SK-N-SH treated with all-trans-retinoic acid at 6 μM for 48 hours (cell line): ENCODE data around the gene KRTAP10-4.

Experiments
- ATAC-seq: fragments of 200-7000 bp; cut with Tn5 transposase; 3 replicates; pipeline ENCODE4 v1.9.1; 2020; ENCODE audit warnings: mild to moderate bottlenecking, moderate library complexity
- ARNTL ChIP-seq: fragments of 450-650 bp; formaldehyde crosslinking; IDR thresholded peaks from 2 replicates; pipeline ENCODE4 v1.5.0; 2020; ENCODE audit warnings: low read depth, mild to moderate bottlenecking, moderate library complexity, borderline replicate concordance
- BACH2 ChIP-seq: fragments of 250-450 bp; sonication (Bioruptor Pico); IDR thresholded peaks from 2 replicates; pipeline ENCODE4 v1.9.0; 2021; ENCODE audit warnings: mild to moderate bottlenecking, borderline replicate concordance
- CREB5 ChIP-seq: fragments of 250-450 bp; sonication (Bioruptor Pico); IDR thresholded peaks from 2 replicates; pipeline ENCODE4 v1.5.1; 2020; ENCODE audit warnings: low read depth, mild to moderate bottlenecking, moderate library complexity
- CSDC2 ChIP-seq: fragments of 250-450 bp; sonication (Bioruptor Pico); IDR thresholded peaks from 2 replicates; pipeline ENCODE4 v1.5.0; 2020; ENCODE audit warnings: mild to moderate bottlenecking, moderate library complexity
- ESRRG ChIP-seq: fragments of 250-450 bp; sonication (Bioruptor Pico); IDR thresholded peaks from 2 replicates; pipeline ENCODE4 v1.6.1; 2021; ENCODE audit warnings: mild to moderate bottlenecking
- GLIS3 ChIP-seq: fragments of 250-450 bp; sonication (Bioruptor Pico); IDR thresholded peaks from 2 replicates; pipeline ENCODE4 v1.5.0; 2020; ENCODE audit warnings: mild to moderate bottlenecking, moderate library complexity
- ISL1 ChIP-seq: fragments of 250-450 bp; sonication (Bioruptor Pico); IDR thresholded peaks from 2 replicates; pipeline ENCODE4 v2.1.2; 2022; ENCODE audit warnings: mild to moderate bottlenecking, moderate library complexity
- OSR1 ChIP-seq: fragments of 250-450 bp; sonication (Bioruptor Pico); IDR thresholded peaks from 2 replicates; pipeline ENCODE4 v1.8.0; 2022; ENCODE audit warnings: moderate library complexity, mild to moderate bottlenecking, inconsistent platforms
- PATZ1 ChIP-seq: fragments of 250-450 bp; sonication (Bioruptor Pico); IDR thresholded peaks from 2 replicates; pipeline ENCODE4 v1.8.0; 2020; ENCODE audit warnings: mild to moderate bottlenecking, moderate library complexity, borderline replicate concordance
- POU6F1 ChIP-seq: fragments of 250-450 bp; sonication (Bioruptor Pico); IDR thresholded peaks from 2 replicates; pipeline ENCODE4 v1.8.0; 2021; ENCODE audit warnings: low read depth, mild to moderate bottlenecking, moderate library complexity, borderline replicate concordance
- PPARA ChIP-seq: fragments of 250-450 bp; sonication (Bioruptor Pico); IDR thresholded peaks from 2 replicates; pipeline ENCODE4 v1.5.0; 2020; ENCODE audit warnings: mild to moderate bottlenecking, borderline replicate concordance
- RARB ChIP-seq: fragments of 250-450 bp; sonication (Bioruptor Pico); IDR thresholded peaks from 2 replicates; pipeline ENCODE4 v1.8.0; 2021; ENCODE audit warnings: mild to moderate bottlenecking, moderate library complexity
- TCF4 ChIP-seq: fragments of 250-450 bp; sonication (Bioruptor Pico); IDR thresholded peaks from 2 replicates; pipeline ENCODE4 v1.8.0; 2021; ENCODE audit warnings: mild to moderate bottlenecking, moderate library complexity, borderline replicate concordance
- TOX ChIP-seq: fragments of 250-450 bp; sonication (Bioruptor Pico); IDR thresholded peaks from 2 replicates; pipeline ENCODE4 v1.8.0; 2021; ENCODE audit warnings: mild to moderate bottlenecking, moderate library complexity, borderline replicate concordance
- TSHZ2 ChIP-seq: fragments of 250-450 bp; sonication (Bioruptor Pico); IDR thresholded peaks from 2 replicates; pipeline ENCODE4 v1.5.0; 2020; ENCODE audit warnings: mild to moderate bottlenecking, moderate library complexity
- ZC3H10 ChIP-seq: fragments of 250-450 bp; sonication (Bioruptor Pico); IDR thresholded peaks from 2 replicates; pipeline ENCODE4 v1.5.1; 2021; ENCODE audit warnings: mild to moderate bottlenecking, moderate library complexity
- ZFP3 ChIP-seq: fragments of 250-450 bp; sonication (Bioruptor Pico); IDR thresholded peaks from 2 replicates; pipeline ENCODE4 v1.5.0; 2020; ENCODE audit warnings: mild to moderate bottlenecking, moderate library complexity
- ZFP30 ChIP-seq: fragments of 450-650 bp; formaldehyde crosslinking; IDR thresholded peaks from 2 replicates; pipeline ENCODE4 v1.5.0; 2022; ENCODE audit warnings: mild to moderate bottlenecking, moderate library complexity
- ZNF565 ChIP-seq: fragments of 450-650 bp; formaldehyde crosslinking; conservative IDR thresholded peaks from 2 replicates; pipeline ENCODE4 v1.5.0; 2020; ENCODE audit warnings: low read depth, mild to moderate bottlenecking, moderate library complexity
- ZNF70 ChIP-seq: fragments of 450-650 bp; formaldehyde crosslinking; IDR thresholded peaks from 2 replicates; pipeline ENCODE4 v1.5.0; 2020; ENCODE audit warnings: mild to moderate bottlenecking, moderate library complexity
- ZNF8 ChIP-seq: fragments of 450-650 bp; formaldehyde crosslinking; IDR thresholded peaks from 2 replicates; pipeline ENCODE4 v1.5.0; 2020; ENCODE audit warnings: mild to moderate bottlenecking, moderate library complexity

The KRTAP10-4 gene

GRCh38 chr21:44551340-44551961 lies 22.1 kb upstream of the KRTAP10-4 start, which contains the start of gene KRTAP10-2:
Gene KRTAP10-2, minus strand, starts transcription at chr21:44551505. Its CDS starts 47 bp downstream, at chr21:44551458.
- no peak for ATAC-seq

GRCh38 chr21:44552136-44552535 lies 21.4 kb upstream of the KRTAP10-4 start:
- ATAC-seq, result no peak
- TF ChIP-seq ISL1 (CRISPR knock-in tag), result no peak
- no peak for TF ChIP-seq GLIS3 (CRISPR knock-in tag)
- TF ChIP-seq ZFP3 (CRISPR knock-in tag), result no peak
- TF ChIP-seq ZNF8, result no peak
- TF ChIP-seq TSHZ2 (CRISPR knock-in tag), result no peak
- TF ChIP-seq TCF4 (CRISPR knock-in tag), result no peak
- no peak for TF ChIP-seq ZNF565
- no peak for TF ChIP-seq ARNTL (CRISPR knock-in tag)
- no peak for TF ChIP-seq ZC3H10 (CRISPR knock-in tag)
- no peak for TF ChIP-seq PPARA
- TF ChIP-seq ZNF70 (CRISPR knock-in tag), result no peak
- TF ChIP-seq TOX (CRISPR knock-in tag), result no peak
- TF ChIP-seq ESRRG (CRISPR knock-in tag), result no peak

More at GRCh38 chr21:44551340-44551961, 22.1 kb upstream of the KRTAP10-4 start, which contains the start of gene KRTAP10-2:
- TF ChIP-seq GLIS3 (CRISPR knock-in tag) (no peak), PATZ1 (CRISPR knock-in tag) (no peak), CREB5 (no peak), ZFP3 (CRISPR knock-in tag) (no peak), POU6F1 (CRISPR knock-in tag) (no peak), ZC3H10 (CRISPR knock-in tag) (no peak), TOX (CRISPR knock-in tag) (no peak), CSDC2 (CRISPR knock-in tag) (no peak), OSR1 (no peak), ESRRG (CRISPR knock-in tag) (no peak), RARB (CRISPR knock-in tag) (no peak), TSHZ2 (CRISPR knock-in tag) (no peak), ISL1 (CRISPR knock-in tag) (no peak), BACH2 (CRISPR knock-in tag) (no peak), ZNF8 (no peak), ZFP30 (CRISPR knock-in tag) (no peak)
- TF ChIP-seq, all 23 proteins: peak for 0
